CD4-positive, alpha-beta memory T cell (primary cell): Measurements from ENCODE around the gene PLXNA4. TPM values are rescaled to one million over a fixed set of nuclear protein-coding genes. Genes with fewer than 3 reads are reported as not detected.

ENCODE experiments used
- CTCF ChIA-PET: fragments of 350-600 bp; sonication (Branson Sonifier 250); formaldehyde crosslinking; loops from one replicate; lab custom pipeline; 2021; ENCODE audit warnings: inconsistent platforms; ENCODE audit not compliant: partially characterized antibody; lab: Charles Lee
- POLR2A ChIA-PET: fragments of 350-600 bp; sonication (Branson Sonifier 250); formaldehyde crosslinking; loops from one replicate; lab custom pipeline; 2021; ENCODE audit not compliant: partially characterized antibody; lab: Charles Lee
- DNase-seq, 5 donors: peaks; one replicate each; pipeline versions ENCODE4 v3.0.0 to v3.0.0-alpha.2; 2020 to 2022; ENCODE audit warnings: mixed read lengths in 1 of 5
- H3K27ac ChIP-seq: one replicate; pipeline ENCODE4 v1.7.0; 2013; ENCODE audit warnings: low read depth, low read length
- H3K27me3 ChIP-seq: 2 replicates; pipeline ENCODE4 v1.7.0; 2013; ENCODE audit warnings: mild to moderate bottlenecking, low read length, moderate library complexity; ENCODE audit not compliant: insufficient read depth
- H3K36me3 ChIP-seq: 2 replicates; pipeline ENCODE4 v1.7.0; 2013; ENCODE audit warnings: mild to moderate bottlenecking, low read length, moderate library complexity; ENCODE audit not compliant: insufficient read depth
- H3K4me1 ChIP-seq: 2 replicates; pipeline ENCODE4 v1.7.0; 2013; ENCODE audit warnings: mild to moderate bottlenecking, low read length, moderate library complexity; ENCODE audit not compliant: insufficient read depth
- H3K4me3 ChIP-seq, 2 donors: one replicate each; pipeline ENCODE4 v1.7.0; 2013; ENCODE audit warnings: low read length in 2 of 2, mild to moderate bottlenecking in 1 of 2
- H3K9me3 ChIP-seq, 2 donors: one replicate each; pipeline ENCODE4 v1.7.0; 2013; ENCODE audit warnings: low read length in 2 of 2, control low read depth in 1 of 2; ENCODE audit not compliant: control insufficient read depth in 1 of 2
- H3K27ac Mint-ChIP-seq, 7 donors: one replicate each; pipeline ENCODE4 v1.8.0; 2020 to 2021; ENCODE audit warnings: mixed read lengths in 7 of 7, mild to moderate bottlenecking in 6 of 7, inconsistent platforms in 3 of 7, moderate library complexity in 3 of 7
- H3K27me3 Mint-ChIP-seq, 2 donors: one replicate each; pipeline ENCODE4 v1.8.0; 2020 to 2021; ENCODE audit warnings: mixed read lengths in 2 of 2
- H3K36me3 Mint-ChIP-seq, 2 donors: one replicate each; pipeline ENCODE4 v1.8.0; 2020 to 2021; ENCODE audit warnings: mixed read lengths in 2 of 2, inconsistent platforms in 1 of 2, mild to moderate bottlenecking in 1 of 2
- H3K4me1 Mint-ChIP-seq, 4 donors: one replicate each; pipeline ENCODE4 v1.8.0; 2020 to 2021; ENCODE audit warnings: mixed read lengths in 4 of 4, mild to moderate bottlenecking in 1 of 4
- H3K4me3 Mint-ChIP-seq, 8 donors: one replicate each; pipeline ENCODE4 v1.8.0; 2020 to 2021; ENCODE audit warnings: mixed read lengths in 8 of 8, mild to moderate bottlenecking in 7 of 8, moderate library complexity in 6 of 8, inconsistent platforms in 3 of 8
- H3K9me3 Mint-ChIP-seq, 8 donors: one replicate each; pipeline ENCODE4 v1.8.0; 2020 to 2021; ENCODE audit warnings: mixed read lengths in 8 of 8, mild to moderate bottlenecking in 5 of 8, inconsistent platforms in 3 of 8, moderate library complexity in 1 of 8
- intact Hi-C: fragments of 100-400 bp; cut with micrococcal nuclease; formaldehyde crosslinking; loops from one replicate; pipeline ENCODE4 v1.15.1; 2023
- polyA plus RNA-seq, 2 donors: library from polyadenylated mRNA; unstranded; fragments of 300-500 nt; fragmentation: Illumina TruSeq; gene quantifications; one replicate each; pipeline ENCODE4 v1.2.3, GENCODE V29; 2021
- total RNA-seq, 2 experiments: library from RNA; stranded (reverse); gene quantifications; one replicate each; pipeline ENCODE4 v1.2.3, GENCODE V29; 2021

PLXNA4 gene
- total and polyA plus RNA-seq, 4 experiments from 2014 or later, result 0.06 to 0.94 (median 0.58) TPM

- no peak overlapping the region for H3K27ac ChIP-seq
- no peaks in the 10 kb centered on the region for H3K4me1 Mint-ChIP-seq
- no peaks in the 10 kb centered on the region for H3K27me3 ChIP-seq
- H3K9me3 Mint-ChIP-seq, result peaks cover 0 to 26% (median 8%) of the 10 kb centered on the region in 8 donors
- no peak overlapping the region for H3K4me3 ChIP-seq
- H3K9me3 ChIP-seq, result no peaks in the 10 kb centered on the region
- ChIA-PET POLR2A (no interaction called here), CTCF (interaction anchor here (1.6 kb wide), 1 partner anchor 39 kb away, joined by 3 read pairs; no protein-coding TSS in a partner anchor)
- H3K27me3 Mint-ChIP-seq, result peaks cover 4% of the 10 kb centered on the region in 2 donors
- H3K4me1 ChIP-seq, result no peaks in the 10 kb centered on the region
- peaks cover 4 to 5% of the 10 kb centered on the region in 2 donors for H3K36me3 Mint-ChIP-seq
- intact Hi-C loops, result no loop called here
- H3K27ac Mint-ChIP-seq, result no peak overlapping the region
- H3K4me3 Mint-ChIP-seq, result no peak overlapping the region
- no peaks in the 10 kb centered on the region for H3K36me3 ChIP-seq
- no peak for DNase-seq
Observed at GRCh38 chr7:132541656-132542055, 34.6 kb downstream of the PLXNA4 start.

- Mint-ChIP-seq H3K4me1 (no peaks in the 10 kb centered on the region), H3K4me3 (no peak overlapping the region), H3K27ac (peak overlapping the region in 1 of 7 donors; percentile 66), H3K9me3 (peaks cover 0 to 11% (median 1%) of the 10 kb centered on the region in 8 donors), H3K27me3 (peaks cover 1 to 2% of the 10 kb centered on the region in 2 donors), H3K36me3 (no peaks in the 10 kb centered on the region)
- POLR2A ChIA-PET, result no interaction called here
- Histone ChIP-seq H3K9me3 (no peaks in the 10 kb centered on the region), H3K27me3 (no peaks in the 10 kb centered on the region), H3K36me3 (no peaks in the 10 kb centered on the region), H3K4me3 (no peak overlapping the region), H3K27ac (no peak overlapping the region), H3K4me1 (no peaks in the 10 kb centered on the region)
- DNase-seq, result no peak
- CTCF ChIA-PET, result no interaction called here
- intact Hi-C loops, result no loop called here
Observed at GRCh38 chr7:132537456-132538145, 38.7 kb downstream of the PLXNA4 start.

- no peak overlapping the region for H3K4me3 ChIP-seq
- Mint-ChIP-seq H3K4me3 (no peak overlapping the region), H3K36me3 (no peaks in the 10 kb centered on the region), H3K4me1 (no peaks in the 10 kb centered on the region), H3K27me3 (peaks cover 1 to 2% of the 10 kb centered on the region in 2 donors), H3K9me3 (peaks cover 0 to 6% (median 0%) of the 10 kb centered on the region in 8 donors), H3K27ac (no peak overlapping the region)
- H3K27me3 ChIP-seq, result no peaks in the 10 kb centered on the region
- no peaks in the 10 kb centered on the region for H3K9me3 ChIP-seq
- CTCF ChIA-PET, result no interaction called here
- no peak overlapping the region for H3K27ac ChIP-seq
- intact Hi-C loops, result no loop called here
- POLR2A ChIA-PET, result no interaction called here
- no peaks in the 10 kb centered on the region for H3K4me1 ChIP-seq
- no peaks in the 10 kb centered on the region for H3K36me3 ChIP-seq
- DNase-seq, result no peak
Observed at GRCh38 chr7:132536654-132537395, 39.4 kb downstream of the PLXNA4 start.

- Histone ChIP-seq H3K27me3 (no peaks in the 10 kb centered on the region), H3K4me3 (no peak overlapping the region), H3K27ac (no peak overlapping the region), H3K4me1 (no peaks in the 10 kb centered on the region), H3K9me3 (no peaks in the 10 kb centered on the region), H3K36me3 (no peaks in the 10 kb centered on the region)
- Mint-ChIP-seq H3K27ac (no peak overlapping the region), H3K4me3 (no peak overlapping the region), H3K27me3 (peaks cover 1 to 2% of the 10 kb centered on the region in 2 donors), H3K36me3 (no peaks in the 10 kb centered on the region), H3K4me1 (no peaks in the 10 kb centered on the region), H3K9me3 (no peaks in the 10 kb centered on the region)
- DNase-seq, result no peak
- POLR2A ChIA-PET, result no interaction called here
- intact Hi-C loops, result no loop called here
- CTCF ChIA-PET, result interaction anchor here (1.1 kb wide), 1 partner anchor 46 kb away, joined by 3 read pairs; no protein-coding TSS in a partner anchor
Observed at GRCh38 chr7:132533916-132534315, 42.4 kb downstream of the PLXNA4 start.

GRCh38 chr7:132532281-132532680 is 44.0 kb downstream of the PLXNA4 start:
- no peaks in the 10 kb centered on the region for H3K36me3 ChIP-seq
- H3K27ac ChIP-seq, result no peak overlapping the region
- no peak overlapping the region for H3K4me3 Mint-ChIP-seq
- ChIA-PET POLR2A (no interaction called here), CTCF (no interaction called here)
- no peak overlapping the region for H3K4me3 ChIP-seq
- no peaks in the 10 kb centered on the region for H3K9me3 ChIP-seq
- H3K4me1 Mint-ChIP-seq, result no peaks in the 10 kb centered on the region
- H3K36me3 Mint-ChIP-seq, result no peaks in the 10 kb centered on the region
- intact Hi-C loops, result no loop called here
- H3K27me3 Mint-ChIP-seq, result peaks cover 0 to 2% of the 10 kb centered on the region in 2 donors
- no peak overlapping the region for H3K27ac Mint-ChIP-seq
- no peak for DNase-seq
- no peaks in the 10 kb centered on the region for H3K27me3 ChIP-seq
- H3K4me1 ChIP-seq, result no peaks in the 10 kb centered on the region
- H3K9me3 Mint-ChIP-seq, result no peaks in the 10 kb centered on the region

GRCh38 chr7:132531562-132531961 is 44.7 kb downstream of the PLXNA4 start:
- ChIA-PET CTCF (no interaction called here), POLR2A (no interaction called here)
- no peaks in the 10 kb centered on the region for H3K36me3 Mint-ChIP-seq
- H3K27ac ChIP-seq, result no peak overlapping the region
- H3K27me3 Mint-ChIP-seq, result peaks cover 0 to 2% of the 10 kb centered on the region in 2 donors
- no peak overlapping the region for H3K4me3 ChIP-seq
- intact Hi-C loops, result no loop called here
- no peak overlapping the region for H3K27ac Mint-ChIP-seq
- peaks cover 0 to 2% (median 0%) of the 10 kb centered on the region in 4 donors for H3K4me1 Mint-ChIP-seq
- no peaks in the 10 kb centered on the region for H3K9me3 Mint-ChIP-seq
- H3K27me3 ChIP-seq, result no peaks in the 10 kb centered on the region
- H3K9me3 ChIP-seq, result no peaks in the 10 kb centered on the region
- H3K36me3 ChIP-seq, result no peaks in the 10 kb centered on the region
- H3K4me1 ChIP-seq, result no peaks in the 10 kb centered on the region
- DNase-seq, result no peak
- no peak overlapping the region for H3K4me3 Mint-ChIP-seq

- no peaks in the 10 kb centered on the region for H3K9me3 ChIP-seq
- no peaks in the 10 kb centered on the region for H3K9me3 Mint-ChIP-seq
Observed at GRCh38 chr7:132528695-132529094, 47.6 kb downstream of the PLXNA4 start.

More at GRCh38 chr7:132528695-132529094, 47.6 kb downstream of the PLXNA4 start:
- DNase-seq, result no peak
- ChIA-PET CTCF (no interaction called here), POLR2A (no interaction called here)
- Mint-ChIP-seq H3K4me1 (peaks cover 0 to 7% (median 3%) of the 10 kb centered on the region in 4 donors), H3K27me3 (peaks cover 0 to 2% of the 10 kb centered on the region in 2 donors), H3K27ac (peak overlapping the region in 1 of 7 donors; percentile 30), H3K4me3 (no peak overlapping the region), H3K36me3 (no peaks in the 10 kb centered on the region)
- Histone ChIP-seq H3K27ac (no peak overlapping the region), H3K27me3 (no peaks in the 10 kb centered on the region), H3K4me1 (no peaks in the 10 kb centered on the region), H3K36me3 (no peaks in the 10 kb centered on the region), H3K4me3 (no peak overlapping the region)
- intact Hi-C loops, result no loop called here
